Panc1 (cell line): ENCODE data around the gene ARHGEF28.

Experiments
- CTCF ChIP-seq: fragments of 450-650 bp; IDR thresholded peaks from 2 replicates; pipeline ENCODE4 v1.5.1; 2017; ENCODE audit warnings: mild to moderate bottlenecking
- POLR2AphosphoS5 ChIP-seq: IDR thresholded peaks from 2 replicates; pipeline ENCODE4 v1.6.1; 2012; ENCODE audit warnings: mild to moderate bottlenecking, low read depth, low read length, moderate library complexity
- REST ChIP-seq, 2 experiments: IDR thresholded peaks; 2 replicates each; pipeline ENCODE4 v1.6.1; 2011 to 2012; ENCODE audit warnings: low read depth in 2 of 2, control low read depth in 1 of 2, low read length in 1 of 2, mild to moderate bottlenecking in 1 of 2, moderate library complexity in 1 of 2; ENCODE audit not compliant: insufficient read depth in 1 of 2
- TCF7L2 ChIP-seq: IDR thresholded peaks from 2 replicates; pipeline ENCODE4 v1.6.1; 2011; ENCODE audit warnings: mild to moderate bottlenecking, low read depth, low read length, inconsistent platforms

- no peak for TF ChIP-seq REST (IDR thresholded peaks at IDR 0.05; ENCODE audit: insufficient read depth in 1 of 2, low read depth in 2 of 2, low read length in 1 of 2)
- TF ChIP-seq CTCF, result no peak
- no peak for TF ChIP-seq POLR2AphosphoS5
- TF ChIP-seq TCF7L2, result no peak
Measured at GRCh38 chr5:73853091-73853490, 227.1 kb downstream of the ARHGEF28 start.
